Panc1 (cell line): ENCODE data around the gene WHAMM.

ENCODE experiments used
- POLR2AphosphoS5 ChIP-seq: IDR thresholded peaks from 2 replicates; pipeline ENCODE4 v1.6.1; 2012; ENCODE audit warnings: mild to moderate bottlenecking, low read depth, low read length, moderate library complexity
- SIN3A ChIP-seq: IDR thresholded peaks from 2 replicates; pipeline ENCODE4 v1.6.1; 2012; ENCODE audit warnings: low read depth, mild to moderate bottlenecking, low read length, moderate library complexity, borderline replicate concordance; ENCODE audit not compliant: insufficient read depth
- TF ChIP-seq, protein P1 (sequence below): fragments of 450-650 bp; IDR thresholded peaks from 2 replicates; pipeline ENCODE4 v1.5.1; 2017; ENCODE audit warnings: mild to moderate bottlenecking

DNA sequence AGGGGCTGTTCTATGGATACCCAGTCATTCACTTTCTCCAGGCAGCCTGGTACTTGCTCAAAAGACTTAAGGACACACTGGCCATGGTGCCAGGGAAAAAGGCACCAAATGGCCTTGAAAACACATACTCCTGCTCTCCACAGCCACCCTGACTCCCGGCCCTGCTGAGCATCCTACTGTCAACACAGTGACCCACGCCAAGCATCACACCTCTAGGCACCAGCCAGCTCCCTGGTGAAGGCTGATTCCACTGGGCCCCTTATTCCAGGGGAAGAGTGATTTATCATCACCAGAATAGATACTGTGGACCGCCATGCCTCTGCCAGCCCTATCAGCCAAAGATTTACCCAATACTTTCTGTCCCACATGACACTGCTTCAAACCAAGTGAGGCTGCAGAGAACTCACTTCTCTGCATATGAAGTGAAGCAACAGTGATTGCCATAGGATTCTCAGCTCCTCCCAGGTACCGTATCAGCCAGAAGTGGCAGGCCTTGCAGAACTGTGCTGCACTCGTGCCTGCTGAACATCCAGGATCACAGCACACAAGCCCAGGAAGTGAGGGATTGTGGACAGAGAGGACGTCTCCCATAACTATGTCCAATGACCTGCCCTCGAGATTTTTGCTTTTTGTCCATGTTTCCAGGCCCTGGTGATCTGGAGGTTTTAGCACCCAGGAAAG lies 63.7 kb downstream of the WHAMM start:
- TF ChIP-seq POLR2AphosphoS5, result no peak
- TF ChIP-seq, protein P1, sequence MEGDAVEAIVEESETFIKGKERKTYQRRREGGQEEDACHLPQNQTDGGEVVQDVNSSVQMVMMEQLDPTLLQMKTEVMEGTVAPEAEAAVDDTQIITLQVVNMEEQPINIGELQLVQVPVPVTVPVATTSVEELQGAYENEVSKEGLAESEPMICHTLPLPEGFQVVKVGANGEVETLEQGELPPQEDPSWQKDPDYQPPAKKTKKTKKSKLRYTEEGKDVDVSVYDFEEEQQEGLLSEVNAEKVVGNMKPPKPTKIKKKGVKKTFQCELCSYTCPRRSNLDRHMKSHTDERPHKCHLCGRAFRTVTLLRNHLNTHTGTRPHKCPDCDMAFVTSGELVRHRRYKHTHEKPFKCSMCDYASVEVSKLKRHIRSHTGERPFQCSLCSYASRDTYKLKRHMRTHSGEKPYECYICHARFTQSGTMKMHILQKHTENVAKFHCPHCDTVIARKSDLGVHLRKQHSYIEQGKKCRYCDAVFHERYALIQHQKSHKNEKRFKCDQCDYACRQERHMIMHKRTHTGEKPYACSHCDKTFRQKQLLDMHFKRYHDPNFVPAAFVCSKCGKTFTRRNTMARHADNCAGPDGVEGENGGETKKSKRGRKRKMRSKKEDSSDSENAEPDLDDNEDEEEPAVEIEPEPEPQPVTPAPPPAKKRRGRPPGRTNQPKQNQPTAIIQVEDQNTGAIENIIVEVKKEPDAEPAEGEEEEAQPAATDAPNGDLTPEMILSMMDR, result no peak
- TF ChIP-seq SIN3A, result no peak
